Mucosa of descending colon (tissue), 3 donors: ENCODE data around the gene FNDC11. TPM values are rescaled to one million over a fixed set of nuclear protein-coding genes. Genes with fewer than 3 reads are reported as not detected.

Source experiments
- ATAC-seq: fragments of 200-7000 bp; cut with Tn5 transposase; one replicate; pipeline ENCODE4 v1.9.1; 2020; ENCODE audit warnings: mild to moderate bottlenecking, moderate library complexity
- DNase-seq, 3 donors: peaks; one replicate each; pipeline ENCODE4 v3.0.0-alpha.2; 2020
- H3K36me3 ChIP-seq: fragments of 200-600 bp; one replicate; pipeline ENCODE4 v1.8.0; 2021; ENCODE audit warnings: low read depth, mild to moderate bottlenecking
- H3K4me1 ChIP-seq: fragments of 200-600 bp; one replicate; pipeline ENCODE4 v1.8.0; 2021; ENCODE audit warnings: low read depth, mild to moderate bottlenecking
- H3K4me3 ChIP-seq: fragments of 200-600 bp; one replicate; pipeline ENCODE4 v1.8.0; 2021; ENCODE audit warnings: mild to moderate bottlenecking
- H3K9me3 ChIP-seq: fragments of 200-600 bp; one replicate; pipeline ENCODE4 v1.8.0; 2021; ENCODE audit warnings: mild to moderate bottlenecking
- intact Hi-C, 2 donors: fragments of 100-400 bp; cut with DNase I in 1 of 2; cut with micrococcal nuclease in 1 of 2; formaldehyde crosslinking; loops; one replicate each; pipeline versions ENCODE4 v1.11.0 to v1.11.1; 2022; cut with DNase I, micrococcal nuclease
- long read RNA-seq, 2 donors: library from polyadenylated mRNA; unstranded; transcript quantifications; one replicate each; pipeline ENCODE4 v2.0.0, GENCODE V29; 2019 to 2021
- total RNA-seq, 3 donors: library from RNA; stranded (reverse); fragmentation: NEBNext Ultra II Directional in 2 of 3; extraction: Animal tissue kit (Norgen Biotek cat#: 25700) in 2 of 3; gene quantifications; one replicate each; pipeline versions ENCODE4 v1.2.1 to v1.2.4, GENCODE V29; 2021 to 2023
- TF ChIP-seq, protein P1 (sequence below): fragments of 200-600 bp; IDR thresholded peaks from one replicate; pipeline ENCODE4 v1.8.0; 2022; ENCODE audit warnings: antibody characterized with exemption, mild to moderate bottlenecking
- donor health status: DM: no; HTN: no; CAD: no; lungs with moderate emphysema.
- donor health status: DM: no; HTN: no; CAD: no.
- donor health status: DM: no; HTN: yes; CAD: no.

Gene FNDC11
- under 1 TPM in 2 of 3 donors, not detected in 1; 0.19 to 0.25 TPM for total RNA-seq
- long read RNA-seq, donor 1: 0 reads
- long read RNA-seq, donor 2: 0 reads

GRCh38 chr20:63553933-63554290, at the start of gene FNDC11:
Gene FNDC11, plus strand, starts transcription at chr20:63554159. Its CDS starts 1,505 bp downstream, at chr20:63555664.
- TF ChIP-seq, protein P1, sequence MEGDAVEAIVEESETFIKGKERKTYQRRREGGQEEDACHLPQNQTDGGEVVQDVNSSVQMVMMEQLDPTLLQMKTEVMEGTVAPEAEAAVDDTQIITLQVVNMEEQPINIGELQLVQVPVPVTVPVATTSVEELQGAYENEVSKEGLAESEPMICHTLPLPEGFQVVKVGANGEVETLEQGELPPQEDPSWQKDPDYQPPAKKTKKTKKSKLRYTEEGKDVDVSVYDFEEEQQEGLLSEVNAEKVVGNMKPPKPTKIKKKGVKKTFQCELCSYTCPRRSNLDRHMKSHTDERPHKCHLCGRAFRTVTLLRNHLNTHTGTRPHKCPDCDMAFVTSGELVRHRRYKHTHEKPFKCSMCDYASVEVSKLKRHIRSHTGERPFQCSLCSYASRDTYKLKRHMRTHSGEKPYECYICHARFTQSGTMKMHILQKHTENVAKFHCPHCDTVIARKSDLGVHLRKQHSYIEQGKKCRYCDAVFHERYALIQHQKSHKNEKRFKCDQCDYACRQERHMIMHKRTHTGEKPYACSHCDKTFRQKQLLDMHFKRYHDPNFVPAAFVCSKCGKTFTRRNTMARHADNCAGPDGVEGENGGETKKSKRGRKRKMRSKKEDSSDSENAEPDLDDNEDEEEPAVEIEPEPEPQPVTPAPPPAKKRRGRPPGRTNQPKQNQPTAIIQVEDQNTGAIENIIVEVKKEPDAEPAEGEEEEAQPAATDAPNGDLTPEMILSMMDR: no peak
- Histone ChIP-seq H3K36me3 (no peaks in the 10 kb centered on the region), H3K9me3 (no peaks in the 10 kb centered on the region), H3K4me3 (no peak within 1 kb of the TSS), H3K4me1 (no peaks in the 10 kb centered on the region)
- DNase-seq (no peak), ATAC-seq (peak; percentile 42)
- intact Hi-C loops: no loop called here

DNA sequence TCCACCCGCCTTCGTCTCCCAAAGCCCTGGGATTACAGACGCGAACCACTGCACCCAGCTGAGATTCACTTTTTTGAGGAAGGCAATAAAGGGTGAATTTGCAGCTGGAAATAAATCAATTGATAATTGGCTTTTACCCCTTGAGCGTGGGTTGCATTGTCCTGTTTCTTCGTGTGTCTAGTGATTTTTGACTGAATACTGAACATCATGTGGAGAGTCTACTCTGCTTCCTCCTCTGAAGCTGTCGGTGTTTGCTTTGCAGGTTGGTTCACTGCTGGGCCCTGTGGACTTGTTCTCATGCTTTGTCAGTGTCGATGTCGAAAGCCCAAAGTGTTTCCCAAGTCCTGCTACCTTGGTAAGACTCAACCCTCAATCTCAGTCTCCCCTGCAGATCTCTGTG, 49.3 kb upstream of the FNDC11 start:
- ATAC-seq (no peak), DNase-seq (no peak)
- peaks cover under 1% of the 10 kb centered on the region for H3K4me1 ChIP-seq
- no peak overlapping the region for H3K4me3 ChIP-seq
- intact Hi-C loops: no loop called here
- TF ChIP-seq, protein P1: no peak
- H3K9me3 ChIP-seq: no peaks in the 10 kb centered on the region
- H3K36me3 ChIP-seq: no peaks in the 10 kb centered on the region

DNA sequence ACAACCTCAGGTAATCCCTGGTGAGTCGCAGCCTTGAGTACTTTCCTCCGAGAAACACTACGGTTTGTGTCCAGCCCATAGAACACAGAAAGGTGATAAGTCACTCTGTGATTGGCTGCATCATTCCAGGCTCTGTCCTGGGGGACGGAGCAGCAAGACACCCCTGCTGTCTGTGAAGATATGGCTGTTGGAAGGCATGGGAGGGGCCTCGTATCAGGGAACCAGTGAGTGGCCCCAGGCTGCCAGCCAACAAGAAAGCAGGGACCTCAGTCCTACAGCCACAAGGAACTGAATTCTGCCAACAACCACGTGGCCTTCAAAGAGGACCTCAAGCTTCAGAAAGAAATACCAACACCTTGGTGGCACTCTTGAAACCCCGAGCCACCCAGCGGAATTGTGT, 48.7 kb upstream of the FNDC11 start:
- no peak overlapping the region for H3K4me3 ChIP-seq
- H3K9me3 ChIP-seq: no peaks in the 10 kb centered on the region
- DNase-seq (no peak), ATAC-seq (no peak)
- TF ChIP-seq, protein P1: no peak
- intact Hi-C loops: no loop called here
- no peaks in the 10 kb centered on the region for H3K4me1 ChIP-seq
- H3K36me3 ChIP-seq: no peaks in the 10 kb centered on the region

DNA sequence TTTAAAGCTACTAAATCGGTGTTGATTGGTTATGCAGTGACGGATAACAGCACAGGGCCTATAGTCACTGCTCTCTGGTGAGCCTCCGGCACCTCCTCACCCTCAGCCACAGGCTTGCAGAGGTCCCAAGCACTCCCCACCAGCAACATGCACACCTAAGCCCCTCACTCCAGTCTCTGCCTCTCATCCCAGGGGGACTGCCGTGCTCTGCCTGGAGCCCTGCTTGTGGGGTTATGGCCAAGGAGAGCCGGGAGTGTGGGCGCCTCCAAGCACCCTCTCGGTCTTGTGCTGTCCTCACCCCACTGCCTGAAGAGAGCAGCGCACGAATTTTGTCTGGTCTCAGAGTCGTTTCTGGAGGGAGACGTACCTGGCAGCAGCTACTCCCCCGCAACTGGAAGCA, 48.2 kb upstream of the FNDC11 start:
- DNase-seq: no peak
- TF ChIP-seq, protein P1: no peak
- Histone ChIP-seq H3K9me3 (no peaks in the 10 kb centered on the region), H3K4me1 (no peaks in the 10 kb centered on the region), H3K4me3 (no peak overlapping the region), H3K36me3 (no peaks in the 10 kb centered on the region)
- ATAC-seq: no peak
- intact Hi-C loops: no loop called here

DNA sequence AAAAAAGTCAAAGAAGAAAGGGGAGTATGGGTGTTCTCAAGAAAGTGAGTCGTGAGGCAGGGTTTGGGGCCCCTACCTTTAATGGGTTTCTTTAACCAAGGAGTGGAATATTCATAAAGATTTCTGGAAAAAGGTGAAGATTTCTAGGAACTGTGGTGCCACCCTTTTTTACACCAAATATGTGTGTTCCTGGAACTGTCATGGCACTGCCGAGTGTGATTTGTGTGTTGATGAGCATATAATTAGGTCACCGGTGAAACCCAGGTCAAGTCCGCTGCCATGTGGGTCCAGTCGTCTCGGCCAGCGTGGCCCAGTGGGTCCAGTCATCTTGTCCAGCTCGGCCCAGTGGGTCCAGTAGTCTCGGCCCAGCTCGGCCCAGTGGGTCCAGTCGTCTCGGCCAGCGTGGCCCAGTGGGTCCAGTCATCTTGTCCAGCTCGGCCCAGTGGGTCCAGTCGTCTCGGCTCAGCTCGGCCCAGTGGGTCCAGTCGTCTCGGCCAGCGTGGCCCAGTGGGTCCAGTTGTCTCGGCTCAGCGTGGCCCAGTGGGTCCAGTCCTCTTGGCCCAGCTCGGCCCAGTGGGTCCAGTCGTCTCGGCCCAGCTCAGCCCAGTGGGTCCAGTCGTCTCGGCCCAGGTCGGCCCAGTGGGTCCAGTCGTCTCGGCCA, 46.7 kb upstream of the FNDC11 start:
- ATAC-seq (no peak), DNase-seq (no peak)
- TF ChIP-seq, protein P1: no peak
- Histone ChIP-seq H3K4me3 (no peak overlapping the region), H3K36me3 (no peaks in the 10 kb centered on the region), H3K9me3 (no peaks in the 10 kb centered on the region), H3K4me1 (no peaks in the 10 kb centered on the region)
- intact Hi-C loops: no loop called here
